Chondrocyte (in vitro differentiated cells): Measurements from ENCODE around the gene ACBD3. TPM values are rescaled to one million over a fixed set of nuclear protein-coding genes. Genes with fewer than 3 reads are reported as not detected.

Experiments
- DNase-seq: peaks from one replicate; pipeline ENCODE4 v3.0.0; 2021; ENCODE audit warnings: mixed read lengths, low spot score
- H3K27ac Mint-ChIP-seq: one replicate; pipeline ENCODE4 v1.8.0; 2021; ENCODE audit warnings: mild to moderate bottlenecking, moderate library complexity, mixed read lengths; ENCODE audit not compliant: unreplicated experiment
- H3K27me3 Mint-ChIP-seq: 2 replicates; pipeline ENCODE4 v1.8.0; 2021; ENCODE audit warnings: low read depth, mixed read lengths
- H3K36me3 Mint-ChIP-seq: 2 replicates; pipeline ENCODE4 v1.8.0; 2021; ENCODE audit warnings: low read depth, mixed read lengths
- H3K4me1 Mint-ChIP-seq: 2 replicates; pipeline ENCODE4 v1.8.0; 2021; ENCODE audit warnings: low read depth, mild to moderate bottlenecking, mixed read lengths
- H3K4me3 Mint-ChIP-seq: one replicate; pipeline ENCODE4 v1.8.0; 2021; ENCODE audit warnings: mild to moderate bottlenecking, moderate library complexity, mixed read lengths; ENCODE audit not compliant: unreplicated experiment
- H3K9me3 Mint-ChIP-seq: 2 replicates; pipeline ENCODE4 v1.8.0; 2021; ENCODE audit warnings: low read depth, mixed read lengths
- CTCF ChIP-seq: fragments of 200-600 bp; sonication (generic); IDR thresholded peaks from 2 replicates; pipeline ENCODE4 v1.5.0; 2021; ENCODE audit warnings: antibody characterized with exemption, mild to moderate bottlenecking, moderate library complexity
- total RNA-seq: library from RNA; stranded (reverse); gene quantifications from 3 replicates; pipeline ENCODE4 v1.2.1, GENCODE V29; 2021

Gene ACBD3
- total RNA-seq, 1 donor from 2014 or later: 67.0 TPM

- Mint-ChIP-seq H3K27ac (no peak overlapping the region), H3K9me3 (no peaks in the 10 kb centered on the region), H3K36me3 (no peaks in the 10 kb centered on the region), H3K27me3 (no peaks in the 10 kb centered on the region), H3K4me3 (peak overlapping the region; percentile 59), H3K4me1 (peaks cover 12% of the 10 kb centered on the region)
- DNase-seq: peak; percentile 37
- TF ChIP-seq CTCF: no peak
Observed at GRCh38 chr1:226120398-226120797, 66.1 kb downstream of the ACBD3 start.

- H3K9me3 Mint-ChIP-seq: no peaks in the 10 kb centered on the region
- no peak for TF ChIP-seq CTCF
- H3K27me3 Mint-ChIP-seq: no peaks in the 10 kb centered on the region
- DNase-seq: no peak
- H3K36me3 Mint-ChIP-seq: no peaks in the 10 kb centered on the region
- no peak overlapping the region for H3K27ac Mint-ChIP-seq
- H3K4me1 Mint-ChIP-seq: peaks cover 7% of the 10 kb centered on the region
- H3K4me3 Mint-ChIP-seq: no peak overlapping the region
Observed at GRCh38 chr1:226119169-226119568, 67.4 kb downstream of the ACBD3 start.

GRCh38 chr1:226118357-226118756, 68.2 kb downstream of the ACBD3 start:
- H3K36me3 Mint-ChIP-seq: no peaks in the 10 kb centered on the region
- no peaks in the 10 kb centered on the region for H3K9me3 Mint-ChIP-seq
- DNase-seq: no peak
- no peak overlapping the region for H3K4me3 Mint-ChIP-seq
- no peak overlapping the region for H3K27ac Mint-ChIP-seq
- no peaks in the 10 kb centered on the region for H3K27me3 Mint-ChIP-seq
- H3K4me1 Mint-ChIP-seq: peaks cover 7% of the 10 kb centered on the region
- TF ChIP-seq CTCF: no peak

GRCh38 chr1:226117330-226117729, 69.2 kb downstream of the ACBD3 start:
- no peaks in the 10 kb centered on the region for H3K9me3 Mint-ChIP-seq
- TF ChIP-seq CTCF: no peak
- H3K4me3 Mint-ChIP-seq: no peak overlapping the region
- DNase-seq: no peak
- peaks cover 4% of the 10 kb centered on the region for H3K4me1 Mint-ChIP-seq
- H3K36me3 Mint-ChIP-seq: no peaks in the 10 kb centered on the region
- H3K27ac Mint-ChIP-seq: no peak overlapping the region
- H3K27me3 Mint-ChIP-seq: no peaks in the 10 kb centered on the region

GRCh38 chr1:226116673-226117072, 69.9 kb downstream of the ACBD3 start:
- Mint-ChIP-seq H3K4me1 (peaks cover 4% of the 10 kb centered on the region), H3K4me3 (no peak overlapping the region), H3K27ac (no peak overlapping the region), H3K36me3 (no peaks in the 10 kb centered on the region), H3K27me3 (no peaks in the 10 kb centered on the region), H3K9me3 (no peaks in the 10 kb centered on the region)
- no peak for TF ChIP-seq CTCF
- no peak for DNase-seq
